C4-2B (cell line): ENCODE measurements around the gene KLHL3.

Experiments used
- CTCF ChIP-seq: fragments of 450-650 bp; conservative IDR thresholded peaks from 2 replicates; pipeline ENCODE4 v1.5.1; 2017; ENCODE audit warnings: mild to moderate bottlenecking
- ZFX ChIP-seq: fragments of 450-650 bp; IDR thresholded peaks from 2 replicates; pipeline ENCODE4 v1.6.1; 2017

DNA sequence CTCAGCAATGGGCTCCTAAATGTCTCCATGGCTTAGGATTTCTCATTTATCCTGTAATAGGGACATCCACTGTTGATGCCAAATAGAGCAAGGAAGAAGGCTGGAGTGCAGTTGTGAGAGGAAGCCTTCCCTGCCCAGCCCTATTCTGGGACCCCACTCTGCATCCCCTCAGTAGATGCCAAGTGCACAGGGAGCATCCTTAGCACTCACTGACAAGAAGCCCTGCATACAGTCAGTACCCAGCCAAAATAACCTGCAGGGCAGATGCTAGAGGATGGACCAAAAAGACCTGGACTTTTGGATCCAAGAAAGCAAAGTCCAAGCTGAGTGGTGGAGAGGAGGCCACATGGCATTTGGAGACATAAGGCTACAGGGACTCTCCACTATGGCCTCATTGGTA is 123.3 kb downstream of the KLHL3 start:
- TF ChIP-seq CTCF = no peak
- no peak for TF ChIP-seq ZFX
